Glomerular endothelial cell (primary cell): ENCODE measurements around the gene RER1. TPM values are rescaled to one million over a fixed set of nuclear protein-coding genes. Genes with fewer than 3 reads are reported as not detected.

Experiments
- DNase-seq: peaks from one replicate; pipeline ENCODE4 v3.0.0-alpha.2; 2011; ENCODE audit warnings: low read depth, low spot score; ENCODE audit errors: extremely low read depth
- total RNA-seq: library from RNA; depleted of rRNA; stranded (reverse); fragments of >200 nt; gene quantifications from 2 replicates; pipeline ENCODE4 v1.2.3, GENCODE V29; 2015

Gene RER1
- total RNA-seq, 1 donor from 2014 or later: 119 TPM

DNA sequence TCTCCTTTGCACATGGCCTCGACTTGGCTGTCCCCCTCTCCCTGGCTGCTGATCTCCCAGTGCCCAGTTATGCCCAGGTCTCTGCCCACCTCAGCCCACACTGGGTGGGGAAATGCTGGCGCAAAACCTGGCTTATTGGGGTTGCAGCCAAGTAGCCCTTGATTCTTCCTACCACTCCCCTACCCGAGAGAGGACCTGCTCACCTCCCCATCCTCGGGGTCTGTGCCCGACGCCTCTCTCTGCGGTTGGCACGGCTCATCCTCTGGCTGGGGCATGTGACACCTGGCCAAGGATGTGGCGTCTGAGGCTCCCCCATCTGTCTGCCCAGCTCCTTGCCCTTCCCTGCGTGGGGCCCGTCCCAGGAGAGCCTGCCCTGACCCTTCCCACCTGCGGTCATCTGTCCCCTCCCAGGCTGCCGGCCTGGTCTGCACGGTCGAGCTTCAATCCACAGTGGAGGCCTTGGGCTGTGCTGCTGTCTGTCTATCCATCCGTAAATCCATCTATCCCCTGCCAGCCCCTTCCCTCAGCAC, 27.2 kb downstream of the RER1 start:
- no peak for DNase-seq

DNA sequence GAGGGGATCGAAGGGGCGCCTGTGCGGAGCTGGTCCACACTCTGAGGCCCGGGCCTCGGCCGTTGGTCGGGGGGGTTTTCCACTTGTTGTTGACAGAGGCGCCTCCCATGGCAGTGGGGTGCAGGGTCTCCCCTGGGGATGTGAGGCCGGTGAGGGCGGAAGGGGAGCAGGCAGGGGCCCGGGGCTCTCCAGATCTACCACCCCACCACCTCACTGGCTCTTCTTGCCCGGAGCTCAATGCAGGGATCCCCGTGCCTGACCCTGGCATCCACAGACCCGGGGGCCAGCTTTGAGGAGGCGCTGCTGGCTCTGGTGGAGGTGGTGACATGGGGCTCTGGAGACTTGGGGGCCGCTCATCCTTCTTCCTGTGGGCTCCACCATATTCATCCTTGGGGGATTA, 27.8 kb downstream of the RER1 start:
- no peak for DNase-seq

DNA sequence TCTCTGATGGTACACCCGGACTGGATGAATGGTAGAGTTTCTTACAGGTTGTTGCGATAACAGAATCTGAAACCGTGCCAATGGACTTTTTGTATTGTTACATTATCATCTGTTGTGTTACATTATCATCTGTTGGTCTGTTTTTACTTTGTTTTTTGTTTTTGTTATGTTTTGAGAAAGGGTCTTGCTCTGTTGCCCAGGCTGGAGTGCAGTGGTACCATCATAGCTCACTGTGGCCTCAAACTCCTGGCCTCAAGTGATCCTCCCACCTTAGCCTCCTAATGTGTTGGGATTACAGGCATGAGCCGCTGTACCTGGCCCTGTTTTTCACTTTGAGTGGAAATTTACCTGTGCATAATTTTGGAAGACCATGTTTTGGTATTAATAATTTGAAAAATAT, 30.9 kb downstream of the RER1 start:
- no peak for DNase-seq

DNA sequence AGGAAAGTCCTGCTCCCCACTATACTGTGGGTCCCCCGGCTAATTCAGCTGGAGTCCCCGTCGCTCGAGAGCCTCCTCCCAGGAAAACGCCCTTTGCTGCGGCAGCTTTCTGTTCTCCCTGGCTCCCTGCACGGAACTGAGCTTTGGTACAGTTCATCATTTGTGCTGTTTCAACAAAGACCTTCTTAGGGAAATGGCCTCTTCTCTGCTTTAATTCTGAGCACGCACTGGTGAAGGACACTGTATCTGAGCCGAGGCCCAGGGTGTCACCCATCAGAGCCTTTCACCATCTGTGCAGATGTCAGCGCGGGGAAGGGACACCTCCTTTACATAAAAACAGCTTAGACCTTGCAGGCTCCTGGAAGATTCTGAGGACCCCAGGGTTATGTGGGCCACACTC, 34.3 kb downstream of the RER1 start:
- no peak for DNase-seq

DNA sequence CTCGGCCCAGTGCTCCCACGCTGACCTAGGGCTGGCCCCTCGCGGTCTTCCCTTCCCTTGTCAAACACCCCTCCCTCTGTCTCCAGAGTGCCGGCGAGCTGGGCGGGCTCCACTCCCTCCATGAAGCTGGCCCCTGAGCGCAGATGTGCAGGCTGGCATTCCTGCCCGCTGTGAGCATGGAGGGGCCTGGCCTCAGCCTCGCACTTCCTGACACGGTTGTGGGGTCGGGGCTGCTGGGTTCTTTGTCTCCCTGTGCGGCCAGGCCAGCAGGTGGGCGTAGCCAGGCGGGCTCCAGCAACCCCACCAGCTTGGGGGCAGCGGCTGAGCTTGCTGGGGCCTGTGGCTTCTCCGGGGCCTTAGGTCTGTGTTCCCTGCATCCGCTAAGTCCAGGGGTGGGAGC, 34.9 kb downstream of the RER1 start:
- DNase-seq: no peak

DNA sequence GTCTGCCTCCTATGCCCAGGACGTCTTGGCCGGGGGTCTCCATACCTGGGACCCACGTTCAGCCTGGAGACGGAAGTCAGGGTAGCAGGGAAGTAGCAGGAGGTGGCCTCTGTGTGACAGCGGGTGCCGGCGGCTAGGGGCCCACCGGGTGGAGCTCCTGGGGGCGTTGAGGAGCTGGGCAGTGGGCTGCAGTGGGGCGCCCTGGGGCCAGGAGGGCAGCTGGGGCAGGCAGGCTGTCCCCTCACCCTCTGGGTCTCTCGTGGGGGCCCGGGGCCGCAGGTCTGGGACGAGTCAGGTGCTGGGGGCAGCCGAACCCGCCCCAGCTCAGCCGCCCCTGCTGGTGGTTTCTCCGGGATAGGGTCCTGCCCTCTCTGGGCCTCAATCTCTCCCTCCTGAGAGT, 35.4 kb downstream of the RER1 start:
- DNase-seq: no peak

DNA sequence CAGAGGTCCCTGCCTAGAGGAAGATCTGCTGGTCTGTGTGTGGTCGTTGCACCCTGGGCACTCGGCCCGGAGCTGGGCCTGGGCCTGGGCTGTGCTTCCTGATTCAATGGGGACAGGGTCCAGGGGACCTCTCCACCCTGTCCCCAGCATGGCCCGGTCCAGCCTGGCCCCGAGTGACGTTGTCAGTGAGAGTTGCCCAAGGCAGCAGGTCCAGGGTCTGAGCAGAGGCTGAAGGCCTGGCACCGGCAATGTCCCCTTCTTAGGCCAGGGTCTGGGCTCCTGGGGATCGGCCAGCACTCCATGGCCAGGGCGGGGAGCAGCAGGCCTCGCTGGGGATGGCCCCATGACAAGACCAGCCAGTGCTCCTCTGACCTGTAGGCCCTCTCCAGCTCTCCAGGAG, 36.3 kb downstream of the RER1 start:
- no peak for DNase-seq

DNA sequence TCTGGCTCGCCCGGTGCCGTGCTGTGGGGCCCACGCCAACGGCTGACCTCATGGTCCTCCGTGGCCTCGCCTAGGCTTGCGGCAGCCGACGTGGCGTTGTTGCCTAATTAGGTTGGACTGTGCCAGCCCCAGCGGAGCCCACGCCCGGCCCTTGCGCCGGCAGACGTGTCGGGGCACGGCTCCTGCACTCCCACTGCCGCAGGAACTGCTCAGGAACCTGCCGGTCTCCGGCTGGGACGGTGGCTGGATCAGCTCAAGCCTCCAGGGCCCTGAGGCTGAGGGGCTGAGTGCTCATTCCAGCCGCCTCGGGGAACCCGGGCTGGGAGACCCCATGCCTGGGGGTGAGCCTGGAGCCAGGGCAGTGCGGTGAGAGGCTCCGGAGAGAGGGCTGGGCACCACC, 36.8 kb downstream of the RER1 start:
- DNase-seq: no peak

DNA sequence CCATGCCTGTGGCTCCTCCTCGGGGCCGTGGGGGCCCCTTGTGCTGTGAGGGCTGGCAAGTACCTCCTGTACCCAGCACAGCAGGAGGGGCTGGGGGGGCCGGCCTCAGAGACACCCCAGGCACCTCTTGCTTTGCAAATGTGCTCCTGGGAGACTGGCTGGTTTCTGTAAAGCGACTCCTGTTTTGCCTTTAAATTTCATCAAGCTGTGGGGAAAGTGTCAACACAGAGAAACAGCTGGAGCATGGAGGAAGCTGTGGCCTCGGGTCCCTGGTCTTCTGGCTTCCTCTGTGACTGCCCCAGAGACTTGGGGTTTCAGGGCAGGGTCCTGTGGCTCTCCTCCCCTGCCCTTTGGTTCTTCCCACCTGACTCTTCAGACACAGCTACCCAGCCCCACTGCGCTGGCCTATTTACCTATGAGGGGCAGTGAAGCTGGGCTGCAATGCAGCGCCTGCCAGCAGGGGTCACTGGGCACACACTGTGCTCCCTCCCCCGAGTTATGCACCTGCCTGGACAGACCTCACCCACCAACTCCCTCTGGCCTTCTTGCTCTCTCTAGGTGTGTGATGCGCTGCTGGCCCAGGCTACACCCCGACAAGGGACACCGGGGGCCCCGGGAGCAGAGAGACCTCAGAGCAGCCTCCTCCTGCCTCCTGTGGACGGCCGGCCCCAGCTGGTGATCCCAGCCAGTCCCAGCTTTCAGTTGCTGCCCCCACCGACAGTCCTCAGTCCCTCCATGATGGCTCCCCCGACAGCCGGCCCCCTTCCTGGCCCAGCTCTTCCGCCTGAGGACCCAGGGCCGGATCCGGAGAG, 38.3 kb downstream of the RER1 start:
- DNase-seq: no peak

DNA sequence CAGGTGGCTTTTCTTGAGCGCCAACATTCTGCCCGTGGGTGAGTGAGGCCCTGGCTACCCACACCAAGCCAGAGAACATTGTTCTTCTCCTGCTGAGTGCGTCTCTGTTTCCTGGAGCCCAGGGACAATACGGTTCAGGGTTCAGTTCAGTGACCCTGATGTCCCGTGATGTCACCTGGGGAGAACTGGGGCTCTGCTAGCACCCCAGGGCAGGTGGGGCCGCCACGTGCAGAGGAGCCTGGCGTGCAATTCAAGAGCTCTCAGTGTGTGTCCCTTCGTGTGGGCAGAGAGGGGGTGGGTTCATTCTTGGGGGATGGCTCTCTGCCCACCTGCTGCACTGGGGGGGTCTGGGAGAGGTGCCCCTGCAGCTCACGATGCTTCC, 38.9 kb downstream of the RER1 start:
- no peak for DNase-seq

DNA sequence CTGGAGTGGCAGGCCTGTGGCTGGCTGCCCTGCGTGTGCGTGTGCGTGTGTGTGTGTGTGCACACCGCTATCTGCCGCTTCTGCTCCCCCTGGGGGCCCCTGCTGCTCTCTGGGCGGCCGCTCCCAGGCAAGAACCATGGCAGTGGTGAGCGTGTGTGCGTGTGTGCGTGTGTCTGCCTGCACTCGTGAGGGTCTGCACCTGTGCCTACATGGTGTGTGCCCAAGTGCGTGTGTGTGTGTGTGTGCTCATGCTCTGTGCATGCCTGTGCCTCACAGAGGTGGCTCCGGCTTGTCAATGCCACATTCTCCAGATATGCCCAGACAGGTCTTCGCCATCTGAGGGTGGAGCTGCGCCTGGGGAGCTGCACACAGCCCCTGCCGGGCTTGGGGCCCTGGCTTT, 39.5 kb downstream of the RER1 start:
- DNase-seq: no peak

DNA sequence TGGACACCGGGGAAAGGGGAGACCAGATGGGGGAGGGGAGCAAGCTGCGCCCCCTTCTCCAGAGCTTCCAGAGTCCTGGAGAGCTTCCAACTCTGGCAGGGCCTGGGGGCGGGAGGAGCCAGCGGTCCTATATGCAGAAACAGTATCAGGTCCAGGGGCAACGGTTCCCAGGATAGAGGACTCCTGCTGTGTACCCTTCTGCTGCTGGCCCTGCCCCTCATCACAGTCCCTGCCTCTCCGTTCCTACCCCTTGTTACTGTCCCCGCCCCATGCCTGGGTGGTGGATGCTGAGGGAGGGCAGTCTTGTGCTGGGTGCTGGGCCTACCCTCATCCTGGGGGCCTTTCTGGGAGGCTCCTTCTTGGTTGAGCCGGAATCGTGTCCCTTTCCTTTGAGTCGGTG, 39.9 kb downstream of the RER1 start:
- no peak for DNase-seq

DNA sequence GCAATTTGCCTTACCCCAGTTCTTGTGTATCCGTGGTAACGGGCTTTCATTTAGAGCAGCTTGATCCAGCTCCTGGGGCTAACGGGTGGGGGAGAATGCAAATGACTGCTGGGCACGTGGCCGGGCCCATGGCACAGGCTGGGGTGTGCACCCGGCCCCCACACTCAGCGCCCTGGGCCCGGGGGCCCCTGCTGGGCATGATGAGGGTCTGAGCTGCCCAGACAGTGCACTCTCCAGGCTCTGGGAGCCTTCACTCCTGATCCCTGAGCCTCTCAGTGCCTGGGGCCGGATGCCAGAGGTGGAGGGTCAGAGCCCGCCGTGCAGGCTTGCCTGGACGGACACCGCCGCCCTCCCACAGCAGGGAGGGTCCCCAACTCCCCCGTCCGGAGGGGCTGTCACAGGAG, 40.8 kb downstream of the RER1 start:
- DNase-seq: no peak

DNA sequence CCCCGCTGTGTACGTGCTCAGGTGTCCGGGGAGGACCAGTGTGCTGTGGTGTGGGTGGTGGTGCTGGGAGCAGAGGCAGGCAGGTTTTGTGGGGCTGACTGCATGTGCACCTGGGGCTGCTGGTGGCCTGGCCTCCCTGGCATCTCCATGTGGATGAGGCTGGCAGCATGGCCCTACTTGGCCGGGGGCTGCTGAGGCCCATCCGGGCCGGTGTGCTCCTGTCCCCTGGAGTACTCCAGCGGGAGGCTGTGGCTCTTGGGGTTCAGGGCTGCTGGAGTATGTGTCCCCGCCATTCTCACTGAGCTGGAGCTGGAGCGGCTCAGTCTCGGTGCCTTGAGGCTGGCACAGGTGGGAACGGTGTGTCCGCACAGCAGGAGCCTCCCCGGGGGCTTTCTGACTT, 41.6 kb downstream of the RER1 start:
- no peak for DNase-seq

DNA sequence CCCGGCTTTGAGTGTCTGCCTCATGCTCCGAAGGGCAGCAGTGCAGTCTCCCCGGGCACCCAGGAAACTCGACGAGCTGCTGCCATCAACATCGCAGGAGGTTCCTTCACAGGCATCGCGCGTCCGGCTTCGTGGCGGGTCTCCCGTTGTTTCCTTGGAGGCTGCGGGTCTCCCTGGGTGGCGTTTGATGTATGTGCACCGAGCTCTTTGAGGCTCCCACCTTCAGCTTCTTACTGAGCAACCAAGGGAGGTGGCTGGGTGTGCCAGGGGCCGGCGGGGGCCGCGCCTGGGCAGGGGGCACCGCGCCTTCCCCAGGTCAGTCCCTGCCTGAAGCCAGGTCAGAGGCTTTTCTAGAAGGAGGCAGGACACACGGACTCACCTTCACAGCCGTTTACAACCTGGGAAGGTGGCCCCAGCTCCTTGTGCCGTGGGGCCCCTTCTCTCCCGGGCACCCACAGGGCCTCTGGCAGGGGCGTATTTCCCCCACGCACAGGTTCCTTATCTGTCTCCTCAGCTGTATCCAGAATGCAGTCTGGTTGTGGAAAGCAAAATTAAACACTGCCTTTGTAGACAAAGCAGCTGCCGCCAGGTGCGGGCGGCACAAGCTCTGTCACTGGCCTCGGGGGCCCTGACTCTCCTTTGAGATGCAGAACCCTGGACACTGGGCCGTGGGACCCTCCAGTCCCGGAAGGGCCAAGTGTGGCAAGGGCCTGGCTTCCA, 42.5 kb downstream of the RER1 start:
- no peak for DNase-seq

DNA sequence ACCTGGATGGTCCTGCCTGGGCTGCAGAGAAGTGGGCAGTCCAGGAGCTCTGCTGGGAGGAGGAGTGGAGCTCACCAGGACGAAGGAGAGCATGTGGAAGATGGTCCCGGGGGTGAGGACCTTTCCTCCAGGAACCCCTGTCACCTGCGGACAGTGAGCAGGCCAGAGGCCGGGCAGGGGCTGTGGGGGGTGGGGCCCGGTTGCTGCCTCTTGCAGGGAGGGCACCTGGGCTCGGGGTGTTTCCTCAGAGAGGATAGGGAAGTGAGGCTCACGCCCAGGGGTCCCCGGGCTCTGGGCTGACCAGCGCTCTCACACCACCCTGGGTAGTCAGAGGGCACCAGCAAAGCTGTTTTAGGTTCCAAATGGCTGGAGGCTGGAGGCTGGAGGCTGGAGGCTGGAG, 43.5 kb downstream of the RER1 start:
- DNase-seq: no peak

DNA sequence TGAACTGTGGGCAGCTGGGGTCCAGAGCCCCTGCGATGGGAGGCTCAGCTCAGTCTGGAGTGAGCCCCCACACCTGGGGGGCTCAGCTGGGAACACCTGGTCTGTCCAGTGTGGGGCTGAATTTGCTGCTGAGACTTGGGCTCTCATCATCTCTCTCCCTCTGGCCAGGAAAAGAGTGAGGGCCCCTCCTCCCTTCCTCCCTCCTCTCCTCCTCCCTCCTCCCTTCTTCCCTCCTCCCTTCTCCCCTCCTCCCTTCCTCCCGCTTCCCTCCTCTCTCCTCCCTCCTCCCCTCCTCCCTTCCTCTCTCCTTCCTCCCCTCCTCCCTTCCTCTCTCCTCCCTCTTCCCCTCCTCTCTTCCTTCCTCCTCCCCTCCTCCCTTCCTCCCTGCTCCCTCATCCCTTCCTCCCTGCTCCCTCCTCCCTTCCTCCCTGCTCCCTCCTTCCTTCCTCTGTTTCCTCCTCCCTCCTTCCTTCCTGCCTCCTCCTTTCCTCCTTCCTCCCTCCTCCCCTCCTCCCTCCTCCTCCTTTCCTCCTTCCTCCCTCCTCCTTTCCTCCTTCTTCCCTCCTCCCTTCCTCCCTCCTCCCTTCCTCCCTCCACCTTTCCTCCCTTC, 44.2 kb downstream of the RER1 start:
- DNase-seq: no peak

DNA sequence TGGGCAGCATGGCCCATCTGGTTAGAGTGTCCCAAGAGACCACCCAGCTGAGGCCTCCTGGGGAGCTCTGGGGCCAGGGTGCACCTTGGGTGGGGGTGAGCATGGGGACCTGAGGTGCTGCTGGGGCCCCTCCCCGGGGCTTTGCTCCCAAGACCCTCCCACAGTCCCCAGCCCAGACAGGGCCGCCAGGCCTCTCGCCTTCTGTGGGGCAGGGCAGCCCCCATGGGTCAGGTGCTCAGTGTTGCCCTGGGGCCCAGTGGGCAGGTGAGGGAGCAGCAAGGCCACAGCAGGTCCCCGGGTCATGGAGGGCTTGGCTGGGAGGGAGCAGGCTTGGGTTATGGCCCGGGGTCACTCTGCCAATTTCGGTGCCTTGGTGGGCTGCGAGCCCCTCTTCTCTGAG, 45.2 kb downstream of the RER1 start:
- DNase-seq: no peak

DNA sequence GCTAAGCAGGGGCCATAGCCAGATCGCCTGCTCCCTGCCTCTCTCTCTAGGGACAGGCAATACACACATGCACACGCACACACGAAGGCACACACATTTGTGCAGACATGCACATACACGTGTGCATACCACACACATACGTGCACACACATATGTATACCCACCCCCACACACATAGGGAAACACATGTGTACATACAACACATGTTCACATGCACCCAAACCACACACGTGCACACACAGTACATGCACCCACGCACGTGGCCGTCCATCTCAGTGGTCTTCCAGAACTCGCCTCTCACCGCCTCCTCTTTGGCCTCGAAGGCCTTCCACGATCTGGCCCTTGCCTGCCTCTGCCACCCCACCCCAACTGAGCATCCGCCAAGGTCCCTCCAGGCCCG, 46.0 kb downstream of the RER1 start:
- no peak for DNase-seq

DNA sequence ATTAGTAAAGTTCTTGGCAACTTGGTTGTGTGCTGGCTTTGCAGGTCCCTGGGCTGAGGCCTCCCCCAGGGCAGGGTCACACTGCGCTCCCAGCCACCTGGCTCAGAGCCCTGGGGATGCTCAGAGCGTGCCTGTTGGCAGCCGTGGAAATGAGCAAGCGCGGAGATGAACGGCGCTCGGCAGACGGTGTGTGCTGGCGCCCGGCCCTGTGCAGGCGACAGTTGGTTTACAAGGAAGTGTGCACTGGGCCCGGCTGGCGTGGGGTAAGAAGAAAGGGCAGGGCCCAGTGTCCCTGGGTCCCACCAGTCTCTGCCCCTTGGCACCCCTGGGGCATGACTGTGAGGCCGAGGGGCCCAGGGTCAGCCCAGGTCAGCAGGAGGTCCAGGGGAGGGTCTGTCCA, 46.4 kb downstream of the RER1 start:
- no peak for DNase-seq

DNA sequence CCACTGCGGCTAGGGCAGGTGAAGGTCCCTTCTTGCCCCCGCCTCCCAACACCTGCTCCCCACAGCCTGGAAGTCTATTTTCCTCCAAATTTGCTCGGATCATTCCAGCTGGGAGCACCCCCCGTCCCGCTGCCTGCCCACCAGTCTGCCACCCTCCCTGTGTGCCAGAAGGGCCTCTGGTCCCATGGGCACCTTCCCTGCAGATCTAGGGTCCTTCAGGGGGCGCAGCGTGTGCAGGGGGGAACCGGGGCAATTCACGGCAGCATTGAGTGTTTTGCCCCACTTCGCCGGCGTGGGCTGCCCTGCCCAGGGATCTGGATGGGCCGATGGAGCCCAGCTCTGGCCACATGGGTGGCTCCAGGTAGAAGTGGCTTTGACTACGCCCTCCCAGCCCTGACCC, 47.0 kb downstream of the RER1 start:
- no peak for DNase-seq

DNA sequence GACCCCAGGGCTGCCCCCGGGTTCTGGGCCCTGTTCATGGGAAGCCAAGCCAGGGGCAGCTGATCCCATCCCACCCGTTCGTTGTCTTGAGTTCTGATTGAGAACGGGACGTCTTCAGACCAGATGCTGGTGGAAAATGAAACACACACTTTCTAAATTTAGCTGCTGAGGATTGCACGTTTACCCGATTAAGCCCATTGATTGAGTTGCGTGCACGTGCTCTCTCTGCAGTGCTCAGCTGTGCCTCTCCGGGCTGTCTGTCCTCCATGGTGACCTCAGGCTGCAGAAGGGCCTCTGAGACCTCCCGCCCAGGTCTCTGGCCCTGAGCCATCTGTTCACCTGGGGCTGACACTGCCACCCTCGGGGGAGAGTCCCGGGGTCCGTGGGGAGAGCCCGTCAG, 47.7 kb downstream of the RER1 start:
- DNase-seq: no peak
